Stimulated activated effector memory CD8-positive, alpha-beta T cell treated with anti-CD3 and anti-CD28 coated beads, Interleukin-12 subunit alpha, Interleukin-12 subunit beta, amount 100 ng/mL, for 72 hours (primary cell): Measurements from ENCODE around the gene SPTSSB.

ENCODE experiments used
- ATAC-seq: fragments of 150-1000 bp; cut with Tn5 transposase; 2 replicates; pipeline ENCODE4 v1.10.0; 2021
- DNase-seq, 2 donors: peaks; one replicate each; pipeline ENCODE4 v3.0.0; 2021 to 2022; ENCODE audit warnings: low spot score in 2 of 2
- H3K27ac Mint-ChIP-seq: one replicate; pipeline ENCODE4 v1.8.0; 2022; ENCODE audit warnings: mild to moderate bottlenecking, mixed read lengths
- H3K36me3 Mint-ChIP-seq: one replicate; pipeline ENCODE4 v1.8.0; 2022; ENCODE audit warnings: mild to moderate bottlenecking, mixed read lengths
- H3K4me1 Mint-ChIP-seq: one replicate; pipeline ENCODE4 v1.8.0; 2022; ENCODE audit warnings: mixed read lengths
- H3K4me3 Mint-ChIP-seq: one replicate; pipeline ENCODE4 v1.8.0; 2022; ENCODE audit warnings: mild to moderate bottlenecking, mixed read lengths
- H3K9me3 Mint-ChIP-seq: one replicate; pipeline ENCODE4 v1.8.0; 2022; ENCODE audit warnings: mixed read lengths

SPTSSB gene

GRCh38 chr3:161355508-161355907, 15.8 kb downstream of the SPTSSB start:
- H3K27ac Mint-ChIP-seq: no peak overlapping the region
- H3K4me1 Mint-ChIP-seq: no peaks in the 10 kb centered on the region
- DNase-seq (no peak), ATAC-seq (no peak)
- no peaks in the 10 kb centered on the region for H3K9me3 Mint-ChIP-seq
- no peaks in the 10 kb centered on the region for H3K36me3 Mint-ChIP-seq
- no peak overlapping the region for H3K4me3 Mint-ChIP-seq

- Mint-ChIP-seq H3K4me3 (no peak overlapping the region), H3K27ac (no peak overlapping the region), H3K9me3 (no peaks in the 10 kb centered on the region), H3K4me1 (peaks cover 7% of the 10 kb centered on the region), H3K36me3 (no peaks in the 10 kb centered on the region)
- ATAC-seq (no peak), DNase-seq (no peak)
Observed at GRCh38 chr3:161354554-161354953, 16.8 kb downstream of the SPTSSB start.

GRCh38 chr3:161351330-161351729, 20.0 kb downstream of the SPTSSB start:
- ATAC-seq (no peak), DNase-seq (no peak)
- Mint-ChIP-seq H3K27ac (no peak overlapping the region), H3K4me3 (no peak overlapping the region), H3K9me3 (no peaks in the 10 kb centered on the region), H3K36me3 (peaks cover 5% of the 10 kb centered on the region), H3K4me1 (peaks cover 17% of the 10 kb centered on the region)

- Mint-ChIP-seq H3K36me3 (peaks cover 6% of the 10 kb centered on the region), H3K9me3 (no peaks in the 10 kb centered on the region), H3K27ac (no peak overlapping the region), H3K4me3 (no peak overlapping the region), H3K4me1 (peaks cover 17% of the 10 kb centered on the region)
- DNase-seq: no peak
- ATAC-seq: no peak
Observed at GRCh38 chr3:161350916-161351315, 20.4 kb downstream of the SPTSSB start.

GRCh38 chr3:161349529-161350312, 21.6 kb downstream of the SPTSSB start:
- Mint-ChIP-seq H3K27ac (no peak overlapping the region), H3K36me3 (peaks cover 6% of the 10 kb centered on the region), H3K4me3 (no peak overlapping the region), H3K9me3 (no peaks in the 10 kb centered on the region), H3K4me1 (peaks cover 17% of the 10 kb centered on the region)
- DNase-seq: no peak
- ATAC-seq: peak; percentile 92

GRCh38 chr3:161348796-161349400, 22.4 kb downstream of the SPTSSB start:
- ATAC-seq (peak; percentile 62), DNase-seq (no peak)
- peaks cover 6% of the 10 kb centered on the region for H3K36me3 Mint-ChIP-seq
- peaks cover 17% of the 10 kb centered on the region for H3K4me1 Mint-ChIP-seq
- no peaks in the 10 kb centered on the region for H3K9me3 Mint-ChIP-seq
- H3K27ac Mint-ChIP-seq: no peak overlapping the region
- H3K4me3 Mint-ChIP-seq: no peak overlapping the region

DNA sequence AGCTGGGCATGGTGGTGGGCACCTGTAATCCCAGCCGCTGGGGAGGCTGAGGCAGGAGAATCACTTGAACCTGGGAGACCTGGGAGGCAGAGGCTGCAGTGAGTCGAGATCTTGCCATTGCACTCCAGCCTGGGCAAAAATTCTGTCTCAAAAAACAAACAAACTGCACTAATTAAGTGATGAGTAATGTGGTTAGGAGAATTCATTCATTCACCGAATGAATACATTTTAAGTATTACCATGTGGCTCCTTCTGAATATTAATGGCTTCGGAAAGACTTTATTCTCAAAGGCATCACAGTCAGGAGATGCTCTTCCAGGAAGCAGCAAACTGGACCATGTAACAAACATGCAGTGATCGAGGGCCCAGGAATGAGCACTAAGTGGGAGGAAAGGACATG, 23.6 kb downstream of the SPTSSB start:
- peaks cover 6% of the 10 kb centered on the region for H3K36me3 Mint-ChIP-seq
- no peak for DNase-seq
- H3K9me3 Mint-ChIP-seq: no peaks in the 10 kb centered on the region
- ATAC-seq: no peak
- no peak overlapping the region for H3K4me3 Mint-ChIP-seq
- H3K4me1 Mint-ChIP-seq: peaks cover 17% of the 10 kb centered on the region
- no peak overlapping the region for H3K27ac Mint-ChIP-seq

GRCh38 chr3:161345023-161345422, 26.3 kb downstream of the SPTSSB start:
- H3K36me3 Mint-ChIP-seq: peaks cover 6% of the 10 kb centered on the region
- no peaks in the 10 kb centered on the region for H3K9me3 Mint-ChIP-seq
- ATAC-seq (no peak), DNase-seq (no peak)
- peaks cover 14% of the 10 kb centered on the region for H3K4me1 Mint-ChIP-seq
- H3K27ac Mint-ChIP-seq: no peak overlapping the region
- no peak overlapping the region for H3K4me3 Mint-ChIP-seq

- Mint-ChIP-seq H3K4me3 (no peak overlapping the region), H3K27ac (no peak overlapping the region), H3K9me3 (no peaks in the 10 kb centered on the region), H3K36me3 (peaks cover 6% of the 10 kb centered on the region), H3K4me1 (peaks cover 4% of the 10 kb centered on the region)
- ATAC-seq (no peak), DNase-seq (no peak)
Observed at GRCh38 chr3:161343986-161344385, 27.3 kb downstream of the SPTSSB start.

- H3K4me3 Mint-ChIP-seq: no peak overlapping the region
Observed at GRCh38 chr3:161343540-161343939, 27.8 kb downstream of the SPTSSB start.

GRCh38 chr3:161342629-161343028, 28.7 kb downstream of the SPTSSB start:
- no peak overlapping the region for H3K27ac Mint-ChIP-seq
- DNase-seq (no peak), ATAC-seq (no peak)
- no peaks in the 10 kb centered on the region for H3K9me3 Mint-ChIP-seq
- H3K36me3 Mint-ChIP-seq: peaks cover 6% of the 10 kb centered on the region
- no peaks in the 10 kb centered on the region for H3K4me1 Mint-ChIP-seq
- no peak overlapping the region for H3K4me3 Mint-ChIP-seq

More at GRCh38 chr3:161343540-161343939, 27.8 kb downstream of the SPTSSB start:
- peaks cover 6% of the 10 kb centered on the region for H3K36me3 Mint-ChIP-seq
- no peak overlapping the region for H3K27ac Mint-ChIP-seq
- no peaks in the 10 kb centered on the region for H3K9me3 Mint-ChIP-seq
- DNase-seq: no peak
- no peak for ATAC-seq
- H3K4me1 Mint-ChIP-seq: no peaks in the 10 kb centered on the region

- Mint-ChIP-seq H3K9me3 (no peaks in the 10 kb centered on the region), H3K4me3 (no peak overlapping the region), H3K4me1 (no peaks in the 10 kb centered on the region), H3K36me3 (no peaks in the 10 kb centered on the region), H3K27ac (no peak overlapping the region)
- DNase-seq: no peak
- ATAC-seq: no peak
Observed at GRCh38 chr3:161339517-161340500, 31.5 kb downstream of the SPTSSB start.

DNA sequence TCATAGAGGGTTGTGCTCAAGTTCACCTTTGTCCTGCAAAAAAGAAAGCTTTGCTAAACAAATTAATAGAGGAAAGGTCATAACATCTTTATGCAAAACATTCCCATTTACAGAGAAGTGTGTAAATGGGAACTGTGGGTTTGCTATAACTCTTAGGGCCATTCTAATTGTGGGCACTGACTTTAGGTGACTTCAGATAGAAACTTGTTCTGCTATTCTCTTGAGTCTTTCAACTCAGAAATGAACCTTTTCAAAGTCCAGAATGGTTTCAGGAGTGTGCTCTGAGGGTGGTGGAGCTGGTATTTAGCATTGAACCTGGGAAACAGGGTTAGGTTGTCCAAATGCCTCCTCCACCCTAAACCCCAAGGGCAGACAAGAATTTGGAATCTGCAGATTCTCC, 34.0 kb downstream of the SPTSSB start:
- Mint-ChIP-seq H3K4me1 (no peaks in the 10 kb centered on the region), H3K4me3 (no peak overlapping the region), H3K36me3 (no peaks in the 10 kb centered on the region), H3K27ac (no peak overlapping the region), H3K9me3 (no peaks in the 10 kb centered on the region)
- ATAC-seq (no peak), DNase-seq (no peak)

GRCh38 chr3:161336661-161337060, 34.7 kb downstream of the SPTSSB start:
- H3K4me1 Mint-ChIP-seq: no peaks in the 10 kb centered on the region
- ATAC-seq: no peak
- H3K9me3 Mint-ChIP-seq: no peaks in the 10 kb centered on the region
- H3K27ac Mint-ChIP-seq: no peak overlapping the region
- no peaks in the 10 kb centered on the region for H3K36me3 Mint-ChIP-seq
- no peak overlapping the region for H3K4me3 Mint-ChIP-seq
- DNase-seq: no peak

- H3K9me3 Mint-ChIP-seq: no peaks in the 10 kb centered on the region
- no peak for ATAC-seq
- DNase-seq: no peak
- H3K27ac Mint-ChIP-seq: no peak overlapping the region
- no peaks in the 10 kb centered on the region for H3K36me3 Mint-ChIP-seq
- H3K4me3 Mint-ChIP-seq: no peak overlapping the region
- H3K4me1 Mint-ChIP-seq: no peaks in the 10 kb centered on the region
Observed at GRCh38 chr3:161333696-161334095, 37.6 kb downstream of the SPTSSB start.
